ENCODE measurements around the gene BTN1A1.
A peak's percentile ranks its signal among the peaks of the same experiment; 100 is the strongest.

BTN1A1 gene

GRCh38 chr6:26534681-26535465 is 34.8 kb downstream of the BTN1A1 start:
- Histone ChIP-seq H3K4me3 (ENCODE audit: insufficient read length, low read depth) (no peak overlapping the region), H3K9ac (ENCODE audit: insufficient read length, low read depth) (no peak overlapping the region), H3K27me3 (ENCODE audit: insufficient read depth, insufficient read length) (no peaks in the 10 kb centered on the region), H3K36me3 (ENCODE audit: insufficient read depth, insufficient read length, low read length) (peaks cover 3% of the 10 kb centered on the region), H3K9me3 (ENCODE audit: insufficient read depth, low read length) (no peaks in the 10 kb centered on the region), H3K4me1 (ENCODE audit: insufficient read depth, insufficient read length) (no peaks in the 10 kb centered on the region)
- no peak for TF ChIP-seq YY1 (IDR thresholded peaks at IDR 0.05; ENCODE audit: insufficient read depth, insufficient read length)
- no peak for TF ChIP-seq SUZ12 (IDR thresholded peaks at IDR 0.05; ENCODE audit: extremely low read depth, insufficient read depth, insufficient read length)
- no peak for TF ChIP-seq ZNF274 (IDR thresholded peaks at IDR 0.05; ENCODE audit: low read depth, low read length)
- no peak for DNase-seq (ENCODE audit: low read depth, low spot score)

- no peak for DNase-seq (ENCODE audit: low read depth, low spot score)
- H3K36me3 ChIP-seq (ENCODE audit: insufficient read depth, insufficient read length, low read length): peaks cover 8% of the 10 kb centered on the region
- no peaks in the 10 kb centered on the region for H3K9me3 ChIP-seq (ENCODE audit: insufficient read depth, low read length)
- peak overlapping the region; percentile 70 for H3K9ac ChIP-seq (ENCODE audit: insufficient read length, low read depth)
- H3K4me1 ChIP-seq (ENCODE audit: insufficient read depth, insufficient read length): no peaks in the 10 kb centered on the region
- no peaks in the 10 kb centered on the region for H3K27me3 ChIP-seq (ENCODE audit: insufficient read depth, insufficient read length)
- no peak for TF ChIP-seq YY1 (IDR thresholded peaks at IDR 0.05; ENCODE audit: insufficient read depth, insufficient read length)
- no peak for TF ChIP-seq SUZ12 (IDR thresholded peaks at IDR 0.05; ENCODE audit: extremely low read depth, insufficient read depth, insufficient read length)
- TF ChIP-seq ZNF274 (IDR thresholded peaks at IDR 0.05; ENCODE audit: low read depth, low read length): no peak
- peak overlapping the region; percentile 54 for H3K4me3 ChIP-seq (ENCODE audit: insufficient read length, low read depth)
Observed at GRCh38 chr6:26536571-26537159, 36.6 kb downstream of the BTN1A1 start.

DNA sequence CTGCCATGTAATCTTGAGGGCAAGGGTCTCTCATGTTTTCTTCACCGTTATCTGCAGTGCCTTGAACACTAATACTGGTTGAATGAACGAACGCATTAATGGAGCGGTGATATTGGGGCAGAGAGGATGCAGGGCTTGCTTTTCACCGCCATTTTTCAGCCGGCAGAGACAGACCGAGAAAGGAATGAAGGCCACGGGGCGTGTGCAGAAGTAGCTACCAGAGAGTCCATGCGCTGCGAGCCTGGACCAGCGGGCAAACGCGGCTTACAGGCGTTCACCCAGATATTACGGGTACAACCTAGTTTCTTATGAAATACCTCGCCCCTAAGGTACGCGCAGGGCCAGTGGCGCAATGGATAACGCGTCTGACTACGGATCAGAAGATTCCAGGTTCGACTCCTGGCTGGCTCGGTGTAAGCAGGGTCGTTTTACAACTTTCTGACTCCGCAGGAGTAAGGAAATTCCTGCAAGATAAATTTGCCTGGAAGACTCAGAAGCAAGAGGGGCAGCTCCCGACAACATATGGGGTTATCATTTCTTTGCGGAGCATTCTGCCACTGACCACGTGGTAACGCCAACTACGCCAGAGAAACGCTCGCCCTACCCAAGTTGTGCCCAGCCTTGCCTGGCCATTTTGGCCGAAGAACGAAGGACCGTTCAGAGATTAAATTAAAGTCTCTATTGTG is 37.2 kb downstream of the BTN1A1 start:
- H3K4me3 ChIP-seq (ENCODE audit: insufficient read length, low read depth): peak overlapping the region; percentile 58
- no peak for DNase-seq (ENCODE audit: low read depth, low spot score)
- peaks cover 8% of the 10 kb centered on the region for H3K36me3 ChIP-seq (ENCODE audit: insufficient read depth, insufficient read length, low read length)
- no peaks in the 10 kb centered on the region for H3K27me3 ChIP-seq (ENCODE audit: insufficient read depth, insufficient read length)
- peak overlapping the region; percentile 70 for H3K9ac ChIP-seq (ENCODE audit: insufficient read length, low read depth)
- H3K9me3 ChIP-seq (ENCODE audit: insufficient read depth, low read length): no peaks in the 10 kb centered on the region
- TF ChIP-seq YY1 (IDR thresholded peaks at IDR 0.05; ENCODE audit: insufficient read depth, insufficient read length): no peak
- TF ChIP-seq SUZ12 (IDR thresholded peaks at IDR 0.05; ENCODE audit: extremely low read depth, insufficient read depth, insufficient read length): no peak
- no peak for TF ChIP-seq ZNF274 (IDR thresholded peaks at IDR 0.05; ENCODE audit: low read depth, low read length)
- no peaks in the 10 kb centered on the region for H3K4me1 ChIP-seq (ENCODE audit: insufficient read depth, insufficient read length)

- Histone ChIP-seq H3K27me3 (ENCODE audit: insufficient read depth, insufficient read length) (no peaks in the 10 kb centered on the region), H3K4me1 (ENCODE audit: insufficient read depth, insufficient read length) (no peaks in the 10 kb centered on the region), H3K4me3 (ENCODE audit: insufficient read length, low read depth) (peak within 1 kb of the TSS; percentile 58), H3K9ac (ENCODE audit: insufficient read length, low read depth) (peak within 1 kb of the TSS; percentile 70), H3K9me3 (ENCODE audit: insufficient read depth, low read length) (no peaks in the 10 kb centered on the region), H3K36me3 (ENCODE audit: insufficient read depth, insufficient read length, low read length) (peaks cover 15% of the 10 kb centered on the region)
- TF ChIP-seq ZNF274 (IDR thresholded peaks at IDR 0.05; ENCODE audit: low read depth, low read length): no peak
- no peak for TF ChIP-seq YY1 (IDR thresholded peaks at IDR 0.05; ENCODE audit: insufficient read depth, insufficient read length)
- TF ChIP-seq SUZ12 (IDR thresholded peaks at IDR 0.05; ENCODE audit: extremely low read depth, insufficient read depth, insufficient read length): no peak
- no peak for DNase-seq (ENCODE audit: low read depth, low spot score)
Observed at GRCh38 chr6:26537846-26538571, 37.9 kb downstream of the BTN1A1 start, which contains the start of gene HMGN4. Gene HMGN4 (plus strand): TSS chr6:26538366. CDS start chr6:26545207, 6,841 bp downstream.

DNA sequence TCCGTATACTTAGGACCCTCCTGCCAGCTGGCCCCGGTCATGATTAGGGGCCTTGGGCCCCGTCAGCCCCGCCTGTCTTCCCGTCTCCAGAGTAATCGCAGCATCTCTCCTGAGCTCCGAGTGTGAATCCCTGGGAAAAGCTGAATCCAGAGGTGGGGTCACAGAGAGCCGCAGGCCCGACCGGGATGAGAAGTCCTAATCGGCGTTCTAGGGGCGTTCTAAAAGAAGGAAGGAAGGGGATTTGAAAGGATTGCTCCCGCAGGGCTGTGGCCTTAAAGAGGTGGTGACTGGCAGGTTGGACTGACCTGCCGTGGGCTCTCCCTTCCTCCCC is 38.4 kb downstream of the BTN1A1 start:
- no peaks in the 10 kb centered on the region for H3K4me1 ChIP-seq (ENCODE audit: insufficient read depth, insufficient read length)
- H3K36me3 ChIP-seq (ENCODE audit: insufficient read depth, insufficient read length, low read length): peaks cover 15% of the 10 kb centered on the region
- peak overlapping the region; percentile 70 for H3K9ac ChIP-seq (ENCODE audit: insufficient read length, low read depth)
- TF ChIP-seq ZNF274 (IDR thresholded peaks at IDR 0.05; ENCODE audit: low read depth, low read length) (no peak), SUZ12 (IDR thresholded peaks at IDR 0.05; ENCODE audit: extremely low read depth, insufficient read depth, insufficient read length) (no peak), YY1 (IDR thresholded peaks at IDR 0.05; ENCODE audit: insufficient read depth, insufficient read length) (no peak)
- peak overlapping the region; percentile 58 for H3K4me3 ChIP-seq (ENCODE audit: insufficient read length, low read depth)
- no peaks in the 10 kb centered on the region for H3K9me3 ChIP-seq (ENCODE audit: insufficient read depth, low read length)
- no peaks in the 10 kb centered on the region for H3K27me3 ChIP-seq (ENCODE audit: insufficient read depth, insufficient read length)
- no peak for DNase-seq (ENCODE audit: low read depth, low spot score)

- Histone ChIP-seq H3K9me3 (ENCODE audit: insufficient read depth, low read length) (no peaks in the 10 kb centered on the region), H3K4me1 (ENCODE audit: insufficient read depth, insufficient read length) (no peaks in the 10 kb centered on the region), H3K27me3 (ENCODE audit: insufficient read depth, insufficient read length) (no peaks in the 10 kb centered on the region), H3K9ac (ENCODE audit: insufficient read length, low read depth) (peak overlapping the region; percentile 70), H3K4me3 (ENCODE audit: insufficient read length, low read depth) (peak overlapping the region; percentile 58), H3K36me3 (ENCODE audit: insufficient read depth, insufficient read length, low read length) (peaks cover 15% of the 10 kb centered on the region)
- no peak for DNase-seq (ENCODE audit: low read depth, low spot score)
- TF ChIP-seq YY1 (IDR thresholded peaks at IDR 0.05; ENCODE audit: insufficient read depth, insufficient read length) (no peak), ZNF274 (IDR thresholded peaks at IDR 0.05; ENCODE audit: low read depth, low read length) (no peak), SUZ12 (IDR thresholded peaks at IDR 0.05; ENCODE audit: extremely low read depth, insufficient read depth, insufficient read length) (no peak)
Observed at GRCh38 chr6:26539071-26539615, 39.0 kb downstream of the BTN1A1 start.
